H9 (cell line): Measurements from ENCODE around the gene ZNF81. TPM values are rescaled to one million over a fixed set of nuclear protein-coding genes. Genes with fewer than 3 reads are reported as not detected.

Experiments
- DNase-seq: peaks from one replicate; pipeline ENCODE4 v3.0.0-alpha.2; 2017
- H2AFZ ChIP-seq: one replicate; pipeline ENCODE4 v1.6.1; 2013; ENCODE audit warnings: mild to moderate bottlenecking, low read length, control low read depth, moderate library complexity
- H2AK5ac ChIP-seq: 2 replicates; pipeline ENCODE4 v1.6.1; 2013; ENCODE audit warnings: low read length, control low read depth, mixed read lengths; ENCODE audit not compliant: insufficient read length
- H2BK120ac ChIP-seq: one replicate; pipeline ENCODE4 v1.6.1; 2013; ENCODE audit warnings: low read depth, mild to moderate bottlenecking, low read length, control low read depth, inconsistent platforms; ENCODE audit not compliant: poor library complexity, severe bottlenecking
- H2BK12ac ChIP-seq: 2 replicates; pipeline ENCODE4 v1.6.1; 2013; ENCODE audit warnings: low read length, control low read depth, mixed read lengths, low read depth; ENCODE audit not compliant: insufficient read length
- H2BK15ac ChIP-seq: 2 replicates; pipeline ENCODE4 v1.6.1; 2013; ENCODE audit warnings: low read depth, low read length, control low read depth
- H2BK20ac ChIP-seq: one replicate; pipeline ENCODE4 v1.6.1; 2013; ENCODE audit warnings: low read depth, mild to moderate bottlenecking, low read length, control low read depth, inconsistent platforms; ENCODE audit not compliant: poor library complexity, severe bottlenecking
- H2BK5ac ChIP-seq: 2 replicates; pipeline ENCODE4 v1.6.1; 2013; ENCODE audit warnings: low read length, control low read depth, mixed read lengths; ENCODE audit not compliant: insufficient read length
- H3K14ac ChIP-seq: 2 replicates; pipeline ENCODE4 v1.6.1; 2013; ENCODE audit warnings: low read length, control low read depth; ENCODE audit not compliant: insufficient read depth
- H3K18ac ChIP-seq: 2 replicates; pipeline ENCODE4 v1.6.1; 2013; ENCODE audit warnings: low read depth, mild to moderate bottlenecking, mixed read lengths, low read length, control low read depth; ENCODE audit not compliant: insufficient read length
- H3K23ac ChIP-seq: 2 replicates; pipeline ENCODE4 v1.6.1; 2013; ENCODE audit warnings: low read length, control low read depth, mixed read lengths, low read depth; ENCODE audit not compliant: insufficient read length
- H3K23me2 ChIP-seq: 2 replicates; pipeline ENCODE4 v1.6.1; 2013; ENCODE audit warnings: low read depth, mild to moderate bottlenecking, mixed read lengths, low read length, control low read depth; ENCODE audit not compliant: insufficient read length, poor library complexity, severe bottlenecking
- H3K27ac ChIP-seq: 2 replicates; pipeline ENCODE4 v1.5.1; 2013; ENCODE audit warnings: low read length, control low read depth, mixed read lengths, low read depth; ENCODE audit not compliant: insufficient read length
- H3K27me3 ChIP-seq: 2 replicates; pipeline ENCODE4 v1.6.1; 2013; ENCODE audit warnings: low read length, control low read depth, inconsistent platforms; ENCODE audit not compliant: insufficient read depth
- H3K4ac ChIP-seq: 2 replicates; pipeline ENCODE4 v1.6.1; 2013; ENCODE audit warnings: low read depth, mild to moderate bottlenecking, control low read depth, inconsistent platforms, low read length, moderate library complexity
- H3K4me1 ChIP-seq: 2 replicates; pipeline ENCODE4 v1.6.1; 2013; ENCODE audit warnings: low read length, control low read depth, inconsistent platforms; ENCODE audit not compliant: insufficient read depth
- H3K4me2 ChIP-seq: 2 replicates; pipeline ENCODE4 v1.6.1; 2013; ENCODE audit warnings: low read length, control low read depth, mixed read lengths; ENCODE audit not compliant: insufficient read length, insufficient read depth
- H3K56ac ChIP-seq: 2 replicates; pipeline ENCODE4 v1.6.1; 2013; ENCODE audit warnings: low read depth, mild to moderate bottlenecking, mixed read lengths, low read length, control low read depth; ENCODE audit not compliant: insufficient read length
- H3K79me1 ChIP-seq: 2 replicates; pipeline ENCODE4 v1.6.1; 2013; ENCODE audit warnings: low read depth, mild to moderate bottlenecking, moderate library complexity, low read length, control low read depth, inconsistent platforms; ENCODE audit not compliant: insufficient read depth, poor library complexity, severe bottlenecking
- H3K79me2 ChIP-seq: 2 replicates; pipeline ENCODE4 v1.6.1; 2013; ENCODE audit warnings: low read length, control low read depth, inconsistent platforms; ENCODE audit not compliant: insufficient read depth
- H3K9ac ChIP-seq: 2 replicates; pipeline ENCODE4 v1.6.1; 2013; ENCODE audit warnings: low read length, control low read depth, mixed read lengths; ENCODE audit not compliant: insufficient read length; ENCODE audit errors: extremely low read depth
- H3K9me3 ChIP-seq: one replicate; pipeline ENCODE4 v1.6.1; 2013; ENCODE audit warnings: low read depth, low read length, inconsistent platforms; ENCODE audit not compliant: control insufficient read depth
- H3T11ph ChIP-seq: one replicate; pipeline ENCODE4 v1.6.1; 2013; ENCODE audit warnings: mild to moderate bottlenecking, low read length, control low read depth, inconsistent platforms
- H4K20me1 ChIP-seq: one replicate; pipeline ENCODE4 v1.6.1; 2013; ENCODE audit not compliant: control insufficient read depth, insufficient read length, insufficient read depth
- H4K5ac ChIP-seq: 2 replicates; pipeline ENCODE4 v1.6.1; 2013; ENCODE audit warnings: low read depth, mild to moderate bottlenecking, mixed read lengths, low read length, control low read depth; ENCODE audit not compliant: insufficient read length
- H4K8ac ChIP-seq: replicated peaks from 2 replicates; pipeline ENCODE4 v1.6.1; 2013; ENCODE audit warnings: low read length, control low read depth, mixed read lengths, low read depth; ENCODE audit not compliant: insufficient read length
- H4K91ac ChIP-seq: 2 replicates; pipeline ENCODE4 v1.6.1; 2013; ENCODE audit warnings: low read depth, mild to moderate bottlenecking, moderate library complexity, mixed read lengths, low read length, control low read depth; ENCODE audit not compliant: insufficient read length
- H3K27ac Mint-ChIP-seq, 3 experiments: 2 replicates in 2 of 3; 3 replicates in 1 of 3; pipeline ENCODE4 v1.8.0; 2020 to 2021; ENCODE audit warnings: mixed read lengths in 3 of 3, mild to moderate bottlenecking in 1 of 3, moderate library complexity in 1 of 3
- H3K27me3 Mint-ChIP-seq: 2 replicates; pipeline ENCODE4 v1.8.0; 2021; ENCODE audit warnings: low read depth, mild to moderate bottlenecking, moderate library complexity, mixed read lengths
- H3K36me3 Mint-ChIP-seq, 3 experiments: 2 replicates in 2 of 3; 3 replicates in 1 of 3; pipeline ENCODE4 v1.8.0; 2020 to 2021; ENCODE audit warnings: low read depth in 3 of 3, mixed read lengths in 3 of 3; ENCODE audit not compliant: insufficient read depth in 1 of 3
- H3K4me1 Mint-ChIP-seq, 2 experiments: 2 replicates each; pipeline ENCODE4 v1.8.0; 2020; ENCODE audit warnings: mixed read lengths in 2 of 2
- H3K4me3 Mint-ChIP-seq, 2 experiments: 2 replicates in 1 of 2; 3 replicates in 1 of 2; pipeline ENCODE4 v1.8.0; 2020 to 2021; ENCODE audit warnings: mild to moderate bottlenecking in 2 of 2, mixed read lengths in 2 of 2, moderate library complexity in 1 of 2
- H3K9me3 Mint-ChIP-seq, 2 experiments: 2 replicates in 1 of 2; 3 replicates in 1 of 2; pipeline ENCODE4 v1.8.0; 2020; ENCODE audit warnings: mild to moderate bottlenecking in 2 of 2, mixed read lengths in 2 of 2, moderate library complexity in 1 of 2
- CTCF ChIP-seq: fragments of 200-600 bp; sonication (generic); conservative IDR thresholded peaks from 3 replicates; pipeline ENCODE4 v1.8.0; 2021; ENCODE audit warnings: antibody characterized with exemption, mild to moderate bottlenecking
- WGBS: extraction: QIAGEN DNeasy Blood & Tissue Kit; methylation state at CpG from one replicate; pipeline ENCODE4 v1.1.7; 2013; ENCODE audit warnings: missing lambda C conversion rate, low lambda C conversion rate, mixed read lengths; ENCODE audit not compliant: insufficient read length; ENCODE audit errors: extremely low coverage; 5-methylcytosine and 5-hydroxymethylcytosine counted together
- total RNA-seq: library from RNA; stranded (reverse); gene quantifications from 2 replicates; pipeline ENCODE4 v1.2.1, GENCODE V29; 2021

ZNF81 gene
- total RNA-seq, 1 experiment from 2014 or later: 11.0 TPM

GRCh38 chrX:47864300-47864699, 27.6 kb downstream of the ZNF81 start:
- H3K9ac ChIP-seq: no peak overlapping the region
- no peak overlapping the region for H2BK5ac ChIP-seq
- H3K79me1 ChIP-seq: no peaks in the 10 kb centered on the region
- H3K27me3 ChIP-seq: no peaks in the 10 kb centered on the region; the same call in 1 of the 2 replicates
- no peak overlapping the region for H3T11ph ChIP-seq
- H3K36me3 Mint-ChIP-seq: peaks cover 2 to 22% (median 2%) of the 10 kb centered on the region in 3 experiments; a peak in 5 of 7 replicates
- H3K56ac ChIP-seq: no peak overlapping the region
- H2AFZ ChIP-seq: no peak overlapping the region
- H3K27ac Mint-ChIP-seq: no peak overlapping the region
- H4K20me1 ChIP-seq: no peaks in the 10 kb centered on the region
- H3K18ac ChIP-seq: no peak overlapping the region
- no peak overlapping the region for H3K4ac ChIP-seq
- H2BK120ac ChIP-seq: no peak overlapping the region
- no peak overlapping the region for H2BK15ac ChIP-seq
- WGBS: no CpG with 5 or more reads among the region's 3 CpGs
- H2BK20ac ChIP-seq: no peak overlapping the region
- H4K8ac ChIP-seq: no peak overlapping the region
- no peak overlapping the region for H2BK12ac ChIP-seq
- H3K27ac ChIP-seq: no peak overlapping the region
- no peaks in the 10 kb centered on the region for H3K23me2 ChIP-seq
- no peak overlapping the region for H2AK5ac ChIP-seq
- H4K91ac ChIP-seq: no peak overlapping the region
- DNase-seq: no peak
- H3K23ac ChIP-seq: no peak overlapping the region
- H3K4me2 ChIP-seq: no peak overlapping the region
- H3K9me3 ChIP-seq: peaks cover 74% of the 10 kb centered on the region
- no peak overlapping the region for H3K14ac ChIP-seq
- H4K5ac ChIP-seq: no peak overlapping the region
- TF ChIP-seq CTCF: no peak
- no peaks in the 10 kb centered on the region for H3K27me3 Mint-ChIP-seq
- H3K79me2 ChIP-seq: no peaks in the 10 kb centered on the region
- H3K4me1 Mint-ChIP-seq: no peaks in the 10 kb centered on the region
- H3K4me1 ChIP-seq: no peaks in the 10 kb centered on the region
- H3K4me3 Mint-ChIP-seq: no peak overlapping the region
- H3K9me3 Mint-ChIP-seq: peaks cover 53 to 66% of the 10 kb centered on the region in 2 experiments
